ENCODE results near the gene SNTG2. TPM values are rescaled to one million over a fixed set of nuclear protein-coding genes. Genes with fewer than 3 reads are reported as not detected.

Gene SNTG2
- total RNA-seq, 5 donors from 2014 or later (not counting 1 experiment from before 2014, with no cell fraction given): 0.86 to 4.8 (median 2.7) TPM

DNA sequence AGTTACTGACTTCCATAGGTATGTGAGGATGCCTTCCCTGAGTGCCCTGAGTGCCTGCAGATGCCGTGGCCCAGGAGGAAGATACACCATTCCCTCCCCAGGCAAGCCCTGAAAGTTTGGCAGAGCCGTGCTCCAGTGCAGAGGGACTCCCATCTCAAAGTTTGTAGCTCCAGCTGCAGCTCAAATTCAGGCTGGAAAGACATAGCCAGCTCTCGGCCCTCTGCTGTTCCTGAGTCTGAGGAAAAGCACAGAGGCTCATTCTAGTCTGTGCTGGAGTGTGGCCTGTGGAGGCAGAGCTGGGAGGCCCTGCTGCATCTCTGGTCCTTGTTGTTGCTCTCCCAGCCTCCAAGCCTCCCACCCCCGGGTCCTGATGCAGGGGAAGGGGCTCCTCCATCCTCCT lies 446.7 kb downstream of the SNTG2 start:
- Mint-ChIP-seq H3K9me3 (no peaks in the 10 kb centered on the region), H3K4me1 (peaks cover 0 to 11% (median 9%) of the 10 kb centered on the region in 3 donors), H3K4me3 (no peak overlapping the region), H3K27me3 (peaks cover 3% of the 10 kb centered on the region in 2 donors), H3K27ac (no peak overlapping the region), H3K36me3 (no peaks in the 10 kb centered on the region)
- WGBS (ENCODE audit: insufficient coverage): 34% methylated on average over 3 of the region's 4 CpGs
- H3K4me1 ChIP-seq (ENCODE audit: control insufficient read depth in 1 of 2, extremely low read depth in 1 of 2, insufficient read depth in 2 of 2, low read length in 2 of 2): no peaks in the 10 kb centered on the region
- H3K27me3 ChIP-seq (replicated peaks in 1 of 2; ENCODE audit: control insufficient read depth in 2 of 2, extremely low read depth in 1 of 2, insufficient read depth in 2 of 2, low read length in 1 of 2): peaks cover 0 to 30% of the 10 kb centered on the region in 2 experiments
- no peak overlapping the region for H3K4me3 ChIP-seq (ENCODE audit: control insufficient read depth in 1 of 2, extremely low read depth in 1 of 2, low read length in 1 of 2)
- ChIA-PET CTCF (no interaction called here), POLR2A (no interaction called here)
- H3K9me3 ChIP-seq: no peaks in the 10 kb centered on the region
- DNase-seq (no peak), ATAC-seq (replicated peaks in 1 of 4) (no peak)
- no peaks in the 10 kb centered on the region for H3K36me3 ChIP-seq (ENCODE audit: control insufficient read depth in 2 of 2, extremely low read depth in 1 of 2, insufficient read depth in 1 of 2, low read length in 1 of 2)
- H3K27ac ChIP-seq (ENCODE audit: low read length): no peak overlapping the region

- Mint-ChIP-seq H3K4me3 (no peak overlapping the region), H3K4me1 (peaks cover 0 to 11% (median 9%) of the 10 kb centered on the region in 3 donors), H3K9me3 (no peaks in the 10 kb centered on the region), H3K27ac (no peak overlapping the region), H3K36me3 (no peaks in the 10 kb centered on the region), H3K27me3 (peaks cover 0 to 3% of the 10 kb centered on the region in 2 donors)
- no peaks in the 10 kb centered on the region for H3K36me3 ChIP-seq (ENCODE audit: control insufficient read depth in 2 of 2, extremely low read depth in 1 of 2, insufficient read depth in 1 of 2, low read length in 1 of 2)
- WGBS (ENCODE audit: insufficient coverage): 81% methylated on average over 6 of the region's 7 CpGs
- no peak overlapping the region for H3K27ac ChIP-seq (ENCODE audit: low read length)
- ATAC-seq (replicated peaks in 1 of 4) (no peak), DNase-seq (no peak)
- peaks cover 0 to 30% of the 10 kb centered on the region in 2 experiments for H3K27me3 ChIP-seq (replicated peaks in 1 of 2; ENCODE audit: control insufficient read depth in 2 of 2, extremely low read depth in 1 of 2, insufficient read depth in 2 of 2, low read length in 1 of 2)
- ChIA-PET CTCF (no interaction called here), POLR2A (no interaction called here)
- H3K4me3 ChIP-seq (ENCODE audit: control insufficient read depth in 1 of 2, extremely low read depth in 1 of 2, low read length in 1 of 2): no peak overlapping the region
- H3K4me1 ChIP-seq (ENCODE audit: control insufficient read depth in 1 of 2, extremely low read depth in 1 of 2, insufficient read depth in 2 of 2, low read length in 2 of 2): no peaks in the 10 kb centered on the region
- H3K9me3 ChIP-seq: no peaks in the 10 kb centered on the region
Measured at GRCh38 chr2:1398191-1398590, 447.5 kb downstream of the SNTG2 start.

DNA sequence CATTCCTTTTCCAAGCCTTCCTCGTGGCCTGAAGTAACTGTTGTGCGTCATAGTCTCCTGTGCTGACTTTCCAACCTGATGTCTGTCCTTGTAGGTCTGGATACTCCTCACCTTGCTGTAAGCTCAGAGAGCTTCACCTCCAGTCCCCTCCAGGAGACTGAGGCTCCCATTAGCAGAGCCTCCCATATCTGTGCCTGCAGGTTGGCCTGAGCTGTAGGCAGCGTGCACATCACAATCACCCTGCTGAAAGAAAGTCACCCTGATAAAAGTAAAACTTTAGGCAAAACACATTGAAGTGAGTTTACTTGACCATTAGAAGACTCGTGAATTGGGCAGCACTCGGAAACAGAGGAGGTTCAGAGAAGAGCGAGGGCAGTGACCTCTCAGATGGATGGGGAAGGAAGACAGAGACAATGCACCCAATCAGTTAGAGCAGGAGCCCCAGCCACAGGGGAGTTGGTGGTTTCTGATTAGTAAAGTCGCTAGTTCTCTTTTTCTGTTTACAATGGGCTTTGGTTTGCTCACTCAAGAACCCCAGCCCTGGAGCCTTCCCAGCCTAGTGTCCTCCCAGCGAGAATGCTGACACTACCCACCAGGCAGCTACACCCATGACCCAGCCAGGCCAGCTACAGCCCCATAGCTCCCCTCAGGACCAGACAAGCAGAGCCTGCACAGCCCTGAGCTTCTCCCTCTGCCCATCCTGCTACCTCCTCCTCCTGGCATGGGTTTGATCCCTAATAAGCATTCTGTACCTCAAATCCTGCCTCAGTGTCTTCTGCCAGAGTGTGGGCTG lies 450.5 kb downstream of the SNTG2 start:
- ATAC-seq (replicated peaks in 1 of 4): no peak

GRCh38 chr2:1402064-1402463 lies 451.4 kb downstream of the SNTG2 start:
- H3K27ac Mint-ChIP-seq: no peak overlapping the region
- ATAC-seq (replicated peaks in 1 of 4): no peak

More for the DNA sequence above, 450.5 kb downstream of the SNTG2 start:
- peaks cover 0 to 11% (median 9%) of the 10 kb centered on the region in 3 donors for H3K4me1 Mint-ChIP-seq
- Histone ChIP-seq H3K4me1 (ENCODE audit: control insufficient read depth in 1 of 2, extremely low read depth in 1 of 2, insufficient read depth in 2 of 2, low read length in 2 of 2) (no peaks in the 10 kb centered on the region), H3K36me3 (ENCODE audit: control insufficient read depth in 2 of 2, extremely low read depth in 1 of 2, insufficient read depth in 1 of 2, low read length in 1 of 2) (no peaks in the 10 kb centered on the region), H3K4me3 (ENCODE audit: control insufficient read depth in 1 of 2, extremely low read depth in 1 of 2, low read length in 1 of 2) (no peak overlapping the region), H3K27ac (ENCODE audit: low read length) (no peak overlapping the region), H3K27me3 (replicated peaks in 1 of 2; ENCODE audit: control insufficient read depth in 2 of 2, extremely low read depth in 1 of 2, insufficient read depth in 2 of 2, low read length in 1 of 2) (peaks cover 0 to 18% of the 10 kb centered on the region in 2 experiments), H3K9me3 (no peaks in the 10 kb centered on the region)
- WGBS (ENCODE audit: insufficient coverage): 58% methylated on average over 7 of the region's 8 CpGs
- H3K36me3 Mint-ChIP-seq: no peaks in the 10 kb centered on the region
- peaks cover 0 to 3% of the 10 kb centered on the region in 2 donors for H3K27me3 Mint-ChIP-seq
- no peak overlapping the region for H3K27ac Mint-ChIP-seq
- H3K4me3 Mint-ChIP-seq: no peak overlapping the region
- H3K9me3 Mint-ChIP-seq: peaks cover 0 to 6% (median 0%) of the 10 kb centered on the region in 3 donors
- DNase-seq: no peak
- ChIA-PET POLR2A (no interaction called here), CTCF (interaction anchor here in 1 of 2 donors (0.6 kb wide), 1 partner anchor 376 kb away, joined by 4 read pairs; no protein-coding TSS in a partner anchor)

DNA sequence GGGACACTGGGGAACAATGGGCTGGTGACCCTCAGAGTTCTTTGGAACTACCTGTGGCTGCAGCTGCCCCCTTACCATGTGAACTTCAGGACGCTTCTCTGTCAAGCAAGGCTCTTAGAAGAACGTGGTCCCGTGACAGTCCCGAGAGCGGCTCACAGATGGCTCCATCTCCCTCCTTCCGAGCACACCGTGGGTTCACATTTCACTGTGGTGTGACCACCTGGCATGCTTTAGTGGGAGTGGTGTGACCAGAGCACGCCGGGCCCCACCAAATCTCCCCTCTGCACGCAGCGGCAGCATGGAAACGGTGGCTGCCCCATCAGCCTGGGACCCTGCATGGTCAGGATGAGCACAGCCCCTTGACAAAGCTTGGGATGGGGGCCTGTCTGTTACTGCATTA lies 452.9 kb downstream of the SNTG2 start:
- Histone ChIP-seq H3K27me3 (replicated peaks in 1 of 2; ENCODE audit: control insufficient read depth in 2 of 2, extremely low read depth in 1 of 2, insufficient read depth in 2 of 2, low read length in 1 of 2) (peaks cover 0 to 8% of the 10 kb centered on the region in 2 experiments), H3K36me3 (ENCODE audit: control insufficient read depth in 2 of 2, extremely low read depth in 1 of 2, insufficient read depth in 1 of 2, low read length in 1 of 2) (no peaks in the 10 kb centered on the region), H3K4me3 (ENCODE audit: control insufficient read depth in 1 of 2, extremely low read depth in 1 of 2, low read length in 1 of 2) (no peak overlapping the region), H3K4me1 (ENCODE audit: control insufficient read depth in 1 of 2, extremely low read depth in 1 of 2, insufficient read depth in 2 of 2, low read length in 2 of 2) (no peaks in the 10 kb centered on the region), H3K9me3 (no peaks in the 10 kb centered on the region), H3K27ac (ENCODE audit: low read length) (no peak overlapping the region)
- Mint-ChIP-seq H3K9me3 (peaks cover 0 to 6% (median 0%) of the 10 kb centered on the region in 3 donors), H3K27me3 (no peaks in the 10 kb centered on the region), H3K4me1 (peaks cover 4 to 20% (median 16%) of the 10 kb centered on the region in 3 donors), H3K4me3 (no peak overlapping the region), H3K36me3 (no peaks in the 10 kb centered on the region), H3K27ac (no peak overlapping the region)
- ATAC-seq (replicated peaks in 1 of 4) (no peak), DNase-seq (no peak)
- ChIA-PET POLR2A (no interaction called here), CTCF (no interaction called here)
- 92% methylated on average over 11 of the region's 12 CpGs for WGBS (ENCODE audit: insufficient coverage)

More at GRCh38 chr2:1402064-1402463, 451.4 kb downstream of the SNTG2 start:
- Mint-ChIP-seq H3K36me3 (no peaks in the 10 kb centered on the region), H3K4me1 (peaks cover 4 to 16% (median 15%) of the 10 kb centered on the region in 3 donors), H3K4me3 (no peak overlapping the region), H3K9me3 (peaks cover 0 to 6% (median 0%) of the 10 kb centered on the region in 3 donors), H3K27me3 (peaks cover 0 to 3% of the 10 kb centered on the region in 2 donors)
- H3K9me3 ChIP-seq: no peaks in the 10 kb centered on the region
- no peak for DNase-seq
- H3K4me3 ChIP-seq (ENCODE audit: control insufficient read depth in 1 of 2, extremely low read depth in 1 of 2, low read length in 1 of 2): no peak overlapping the region
- no peaks in the 10 kb centered on the region for H3K36me3 ChIP-seq (ENCODE audit: control insufficient read depth in 2 of 2, extremely low read depth in 1 of 2, insufficient read depth in 1 of 2, low read length in 1 of 2)
- H3K27ac ChIP-seq (ENCODE audit: low read length): no peak overlapping the region
- ChIA-PET CTCF (no interaction called here), POLR2A (no interaction called here)
- H3K27me3 ChIP-seq (replicated peaks in 1 of 2; ENCODE audit: control insufficient read depth in 2 of 2, extremely low read depth in 1 of 2, insufficient read depth in 2 of 2, low read length in 1 of 2): peaks cover 0 to 17% of the 10 kb centered on the region in 2 experiments
- WGBS (ENCODE audit: insufficient coverage): 84% methylated on average over 6 of the region's 9 CpGs
- no peaks in the 10 kb centered on the region for H3K4me1 ChIP-seq (ENCODE audit: control insufficient read depth in 1 of 2, extremely low read depth in 1 of 2, insufficient read depth in 2 of 2, low read length in 2 of 2)

GRCh38 chr2:1405124-1405523 lies 454.5 kb downstream of the SNTG2 start:
- H3K27ac Mint-ChIP-seq: no peak overlapping the region

More at GRCh38 chr2:1405124-1405523, 454.5 kb downstream of the SNTG2 start:
- H3K4me1 ChIP-seq (ENCODE audit: control insufficient read depth in 1 of 2, extremely low read depth in 1 of 2, insufficient read depth in 2 of 2, low read length in 2 of 2): no peaks in the 10 kb centered on the region
- H3K27ac ChIP-seq (ENCODE audit: low read length): no peak overlapping the region
- H3K4me3 ChIP-seq (ENCODE audit: control insufficient read depth in 1 of 2, extremely low read depth in 1 of 2, low read length in 1 of 2): no peak overlapping the region
- peaks cover 0 to 6% (median 0%) of the 10 kb centered on the region in 3 donors for H3K9me3 Mint-ChIP-seq
- H3K9me3 ChIP-seq: no peaks in the 10 kb centered on the region
- peaks cover 0 to 4% of the 10 kb centered on the region in 2 experiments for H3K27me3 ChIP-seq (replicated peaks in 1 of 2; ENCODE audit: control insufficient read depth in 2 of 2, extremely low read depth in 1 of 2, insufficient read depth in 2 of 2, low read length in 1 of 2)
- no peak for ATAC-seq (replicated peaks in 1 of 4)
- no peak for DNase-seq
- H3K27me3 Mint-ChIP-seq: no peaks in the 10 kb centered on the region
- no peak overlapping the region for H3K4me3 Mint-ChIP-seq
- H3K36me3 Mint-ChIP-seq: no peaks in the 10 kb centered on the region
- H3K4me1 Mint-ChIP-seq: peaks cover 4 to 16% (median 13%) of the 10 kb centered on the region in 3 donors
- 80% methylated on average over 1 of the region's 1 CpG for WGBS (ENCODE audit: insufficient coverage)
- H3K36me3 ChIP-seq (ENCODE audit: control insufficient read depth in 2 of 2, extremely low read depth in 1 of 2, insufficient read depth in 1 of 2, low read length in 1 of 2): no peaks in the 10 kb centered on the region
- POLR2A ChIA-PET: no interaction called here
- CTCF ChIA-PET: no interaction called here

All from T-cell (primary cell).